SK-N-SH treated with all-trans-retinoic acid at 6 μM for 48 hours (cell line): ENCODE results near the gene RELL2.

ENCODE experiments used
- ATAC-seq: fragments of 200-7000 bp; cut with Tn5 transposase; 3 replicates; pipeline ENCODE4 v1.9.1; 2020; ENCODE audit warnings: mild to moderate bottlenecking, moderate library complexity
- ARNTL ChIP-seq: fragments of 450-650 bp; formaldehyde crosslinking; IDR thresholded peaks from 2 replicates; pipeline ENCODE4 v1.5.0; 2020; ENCODE audit warnings: low read depth, mild to moderate bottlenecking, moderate library complexity, borderline replicate concordance
- BACH2 ChIP-seq: fragments of 250-450 bp; sonication (Bioruptor Pico); IDR thresholded peaks from 2 replicates; pipeline ENCODE4 v1.9.0; 2021; ENCODE audit warnings: mild to moderate bottlenecking, borderline replicate concordance
- ESRRG ChIP-seq: fragments of 250-450 bp; sonication (Bioruptor Pico); IDR thresholded peaks from 2 replicates; pipeline ENCODE4 v1.6.1; 2021; ENCODE audit warnings: mild to moderate bottlenecking
- ISL1 ChIP-seq: fragments of 250-450 bp; sonication (Bioruptor Pico); IDR thresholded peaks from 2 replicates; pipeline ENCODE4 v2.1.2; 2022; ENCODE audit warnings: mild to moderate bottlenecking, moderate library complexity
- OSR1 ChIP-seq: fragments of 250-450 bp; sonication (Bioruptor Pico); IDR thresholded peaks from 2 replicates; pipeline ENCODE4 v1.8.0; 2022; ENCODE audit warnings: moderate library complexity, mild to moderate bottlenecking, inconsistent platforms
- PPARA ChIP-seq: fragments of 250-450 bp; sonication (Bioruptor Pico); IDR thresholded peaks from 2 replicates; pipeline ENCODE4 v1.5.0; 2020; ENCODE audit warnings: mild to moderate bottlenecking, borderline replicate concordance
- TCF4 ChIP-seq: fragments of 250-450 bp; sonication (Bioruptor Pico); IDR thresholded peaks from 2 replicates; pipeline ENCODE4 v1.8.0; 2021; ENCODE audit warnings: mild to moderate bottlenecking, moderate library complexity, borderline replicate concordance
- ZC3H10 ChIP-seq: fragments of 250-450 bp; sonication (Bioruptor Pico); IDR thresholded peaks from 2 replicates; pipeline ENCODE4 v1.5.1; 2021; ENCODE audit warnings: mild to moderate bottlenecking, moderate library complexity
- ZFP3 ChIP-seq: fragments of 250-450 bp; sonication (Bioruptor Pico); IDR thresholded peaks from 2 replicates; pipeline ENCODE4 v1.5.0; 2020; ENCODE audit warnings: mild to moderate bottlenecking, moderate library complexity
- ZFP30 ChIP-seq: fragments of 450-650 bp; formaldehyde crosslinking; IDR thresholded peaks from 2 replicates; pipeline ENCODE4 v1.5.0; 2022; ENCODE audit warnings: mild to moderate bottlenecking, moderate library complexity
- ZNF565 ChIP-seq: fragments of 450-650 bp; formaldehyde crosslinking; conservative IDR thresholded peaks from 2 replicates; pipeline ENCODE4 v1.5.0; 2020; ENCODE audit warnings: low read depth, mild to moderate bottlenecking, moderate library complexity
- ZNF70 ChIP-seq: fragments of 450-650 bp; formaldehyde crosslinking; IDR thresholded peaks from 2 replicates; pipeline ENCODE4 v1.5.0; 2020; ENCODE audit warnings: mild to moderate bottlenecking, moderate library complexity
- ZNF8 ChIP-seq: fragments of 450-650 bp; formaldehyde crosslinking; IDR thresholded peaks from 2 replicates; pipeline ENCODE4 v1.5.0; 2020; ENCODE audit warnings: mild to moderate bottlenecking, moderate library complexity
- TF ChIP-seq, protein P1 (sequence below): fragments of 250-450 bp; sonication (Bioruptor Pico); IDR thresholded peaks from 2 replicates; pipeline ENCODE4 v1.5.1; 2020; ENCODE audit warnings: low read depth, mild to moderate bottlenecking, moderate library complexity
- TF ChIP-seq, protein P2 (sequence below): fragments of 250-450 bp; sonication (Bioruptor Pico); IDR thresholded peaks from 2 replicates; pipeline ENCODE4 v1.8.0; 2021; ENCODE audit warnings: low read depth, mild to moderate bottlenecking, moderate library complexity, borderline replicate concordance
- TF ChIP-seq, protein P3 (sequence below): fragments of 250-450 bp; sonication (Bioruptor Pico); IDR thresholded peaks from 2 replicates; pipeline ENCODE4 v1.5.0; 2020; ENCODE audit warnings: mild to moderate bottlenecking, moderate library complexity

RELL2 gene

DNA sequence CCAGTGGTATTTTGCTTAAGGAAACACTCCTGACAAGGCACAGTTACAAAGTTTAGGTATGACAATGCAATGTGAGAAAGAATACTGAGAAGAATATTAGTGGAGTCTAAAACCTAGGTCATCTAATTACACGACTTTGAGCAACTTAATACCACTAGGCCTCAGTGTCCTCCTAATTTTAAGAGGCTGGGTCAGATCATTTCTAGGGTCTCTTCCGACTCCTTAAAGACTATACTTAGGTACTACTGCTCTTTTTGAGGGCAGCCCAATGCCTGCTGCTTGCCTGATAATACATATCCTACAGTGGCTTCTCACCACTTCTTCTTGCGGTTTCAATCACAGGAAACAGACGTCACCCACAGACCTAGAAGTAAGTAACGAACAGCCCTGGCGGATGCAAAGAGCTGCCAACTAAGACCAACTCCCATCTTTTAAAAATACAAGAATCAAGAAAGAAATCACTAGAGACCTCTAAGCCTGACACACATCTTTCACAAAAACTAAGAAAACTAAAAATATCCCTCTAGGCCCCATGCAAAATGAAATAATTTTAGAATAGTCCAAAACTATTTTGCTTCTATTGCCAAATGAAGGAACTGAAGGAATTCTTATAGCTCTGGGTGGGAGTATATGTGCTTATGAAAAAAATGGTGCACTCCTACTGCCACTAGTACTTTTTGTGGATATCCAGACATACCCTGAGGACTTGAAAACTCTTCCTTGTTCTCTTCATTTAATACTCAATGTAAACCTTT is 31.1 kb upstream of the RELL2 start:
- no peak for TF ChIP-seq ISL1 (CRISPR knock-in tag)
- no peak for TF ChIP-seq ESRRG (CRISPR knock-in tag)
- TF ChIP-seq OSR1 (CRISPR knock-in tag) = no peak
- no peak for TF ChIP-seq ZNF8 (CRISPR knock-in tag)
- no peak for TF ChIP-seq BACH2 (CRISPR knock-in tag)
- TF ChIP-seq ARNTL (CRISPR knock-in tag) = no peak
- no peak for TF ChIP-seq PPARA (CRISPR knock-in tag)
- TF ChIP-seq ZFP3 (CRISPR knock-in tag) = no peak
- no peak for TF ChIP-seq ZFP30 (CRISPR knock-in tag)
- TF ChIP-seq, protein P1, sequence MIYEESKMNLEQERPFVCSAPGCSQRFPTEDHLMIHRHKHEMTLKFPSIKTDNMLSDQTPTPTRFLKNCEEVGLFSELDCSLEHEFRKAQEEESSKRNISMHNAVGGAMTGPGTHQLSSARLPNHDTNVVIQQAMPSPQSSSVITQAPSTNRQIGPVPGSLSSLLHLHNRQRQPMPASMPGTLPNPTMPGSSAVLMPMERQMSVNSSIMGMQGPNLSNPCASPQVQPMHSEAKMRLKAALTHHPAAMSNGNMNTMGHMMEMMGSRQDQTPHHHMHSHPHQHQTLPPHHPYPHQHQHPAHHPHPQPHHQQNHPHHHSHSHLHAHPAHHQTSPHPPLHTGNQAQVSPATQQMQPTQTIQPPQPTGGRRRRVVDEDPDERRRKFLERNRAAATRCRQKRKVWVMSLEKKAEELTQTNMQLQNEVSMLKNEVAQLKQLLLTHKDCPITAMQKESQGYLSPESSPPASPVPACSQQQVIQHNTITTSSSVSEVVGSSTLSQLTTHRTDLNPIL (CRISPR knock-in tag) = no peak
- TF ChIP-seq, protein P2, sequence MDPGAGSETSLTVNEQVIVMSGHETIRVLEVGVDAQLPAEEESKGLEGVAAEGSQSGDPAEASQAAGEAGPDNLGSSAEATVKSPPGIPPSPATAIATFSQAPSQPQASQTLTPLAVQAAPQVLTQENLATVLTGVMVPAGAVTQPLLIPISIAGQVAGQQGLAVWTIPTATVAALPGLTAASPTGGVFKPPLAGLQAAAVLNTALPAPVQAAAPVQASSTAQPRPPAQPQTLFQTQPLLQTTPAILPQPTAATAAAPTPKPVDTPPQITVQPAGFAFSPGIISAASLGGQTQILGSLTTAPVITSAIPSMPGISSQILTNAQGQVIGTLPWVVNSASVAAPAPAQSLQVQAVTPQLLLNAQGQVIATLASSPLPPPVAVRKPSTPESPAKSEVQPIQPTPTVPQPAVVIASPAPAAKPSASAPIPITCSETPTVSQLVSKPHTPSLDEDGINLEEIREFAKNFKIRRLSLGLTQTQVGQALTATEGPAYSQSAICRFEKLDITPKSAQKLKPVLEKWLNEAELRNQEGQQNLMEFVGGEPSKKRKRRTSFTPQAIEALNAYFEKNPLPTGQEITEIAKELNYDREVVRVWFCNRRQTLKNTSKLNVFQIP (CRISPR knock-in tag) = no peak
- TF ChIP-seq, all 23 proteins: peak for 0
- peak; percentile 12; the same call in 1 of the 3 replicates for ATAC-seq

DNA sequence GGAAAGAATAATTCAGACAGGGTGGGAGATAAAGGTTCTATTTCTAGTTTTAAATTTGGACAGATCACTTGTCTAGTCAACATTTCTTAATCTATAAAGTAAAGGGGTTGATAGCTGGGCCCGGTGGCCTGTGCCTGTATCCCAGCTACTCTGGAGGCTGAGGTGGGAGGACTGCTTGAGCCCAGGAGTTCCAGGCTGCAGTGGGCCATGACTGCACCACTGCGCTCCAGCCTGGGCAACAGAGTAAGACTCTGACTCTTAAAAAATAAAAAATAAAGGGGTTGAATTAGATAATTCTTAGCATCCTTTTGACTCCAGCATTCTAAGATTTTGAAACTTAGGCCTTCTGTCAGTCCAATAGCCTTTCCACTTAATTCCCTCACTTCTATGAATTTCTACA is 28.8 kb upstream of the RELL2 start:
- ATAC-seq = no peak
- TF ChIP-seq ZC3H10 (CRISPR knock-in tag) (no peak), ZNF8 (CRISPR knock-in tag) (no peak), ZNF70 (CRISPR knock-in tag) (no peak), ISL1 (CRISPR knock-in tag) (no peak), ZNF565 (CRISPR knock-in tag) (no peak)
- TF ChIP-seq, protein P3, sequence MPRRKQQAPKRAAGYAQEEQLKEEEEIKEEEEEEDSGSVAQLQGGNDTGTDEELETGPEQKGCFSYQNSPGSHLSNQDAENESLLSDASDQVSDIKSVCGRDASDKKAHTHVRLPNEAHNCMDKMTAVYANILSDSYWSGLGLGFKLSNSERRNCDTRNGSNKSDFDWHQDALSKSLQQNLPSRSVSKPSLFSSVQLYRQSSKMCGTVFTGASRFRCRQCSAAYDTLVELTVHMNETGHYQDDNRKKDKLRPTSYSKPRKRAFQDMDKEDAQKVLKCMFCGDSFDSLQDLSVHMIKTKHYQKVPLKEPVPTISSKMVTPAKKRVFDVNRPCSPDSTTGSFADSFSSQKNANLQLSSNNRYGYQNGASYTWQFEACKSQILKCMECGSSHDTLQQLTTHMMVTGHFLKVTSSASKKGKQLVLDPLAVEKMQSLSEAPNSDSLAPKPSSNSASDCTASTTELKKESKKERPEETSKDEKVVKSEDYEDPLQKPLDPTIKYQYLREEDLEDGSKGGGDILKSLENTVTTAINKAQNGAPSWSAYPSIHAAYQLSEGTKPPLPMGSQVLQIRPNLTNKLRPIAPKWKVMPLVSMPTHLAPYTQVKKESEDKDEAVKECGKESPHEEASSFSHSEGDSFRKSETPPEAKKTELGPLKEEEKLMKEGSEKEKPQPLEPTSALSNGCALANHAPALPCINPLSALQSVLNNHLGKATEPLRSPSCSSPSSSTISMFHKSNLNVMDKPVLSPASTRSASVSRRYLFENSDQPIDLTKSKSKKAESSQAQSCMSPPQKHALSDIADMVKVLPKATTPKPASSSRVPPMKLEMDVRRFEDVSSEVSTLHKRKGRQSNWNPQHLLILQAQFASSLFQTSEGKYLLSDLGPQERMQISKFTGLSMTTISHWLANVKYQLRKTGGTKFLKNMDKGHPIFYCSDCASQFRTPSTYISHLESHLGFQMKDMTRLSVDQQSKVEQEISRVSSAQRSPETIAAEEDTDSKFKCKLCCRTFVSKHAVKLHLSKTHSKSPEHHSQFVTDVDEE (CRISPR knock-in tag) = no peak
- TF ChIP-seq, protein P2 (CRISPR knock-in tag) = no peak

DNA sequence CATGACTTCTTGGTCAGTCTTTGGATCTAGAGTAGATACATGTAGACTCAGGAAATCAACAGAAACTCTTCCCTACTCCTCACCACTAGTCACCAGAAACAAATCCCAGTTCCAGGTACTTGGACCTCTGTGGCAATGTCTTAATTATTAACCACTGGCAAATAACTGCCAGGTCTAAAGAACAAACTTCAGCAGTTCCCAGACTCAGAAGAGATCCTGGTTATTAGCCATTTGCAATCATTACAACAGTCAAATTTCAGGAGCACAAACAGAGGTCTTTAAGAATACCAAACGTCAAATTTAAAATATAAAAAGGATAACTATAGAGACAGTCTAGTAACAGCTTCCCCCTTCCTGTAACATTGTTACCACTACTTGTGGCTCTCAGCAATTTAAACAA is 28.2 kb upstream of the RELL2 start:
- no peak for ATAC-seq
- TF ChIP-seq OSR1 (CRISPR knock-in tag) = no peak
- TF ChIP-seq BACH2 (CRISPR knock-in tag) = no peak
- TF ChIP-seq ARNTL (CRISPR knock-in tag) = no peak
- TF ChIP-seq TCF4 (CRISPR knock-in tag) = no peak
- TF ChIP-seq, protein P3 (CRISPR knock-in tag) = no peak
- no peak for TF ChIP-seq ZFP30 (CRISPR knock-in tag)
